NB4 (cell line): Measurements from ENCODE around the gene NDUFB10.
A peak's percentile ranks its signal among the peaks of the same experiment; 100 is the strongest.

Source experiments
- DNase-seq: peaks from one replicate; pipeline ENCODE4 v3.0.0; 2010; ENCODE audit warnings: low read depth
- H3K4me3 ChIP-seq: one replicate; pipeline ENCODE4 v1.5.1; 2011; ENCODE audit warnings: mild to moderate bottlenecking, low read depth, low read length, moderate library complexity
- CTCF ChIP-seq: IDR thresholded peaks from one replicate; pipeline ENCODE4 v1.5.1; 2012; ENCODE audit warnings: low read depth, low read length
- MYC ChIP-seq: IDR thresholded peaks from 2 replicates; pipeline ENCODE4 v1.6.1; 2011; ENCODE audit warnings: low read depth, low read length
- POLR2A ChIP-seq: IDR thresholded peaks from 2 replicates; pipeline ENCODE4 v1.6.1; 2011; ENCODE audit warnings: mild to moderate bottlenecking; ENCODE audit not compliant: insufficient read length; ENCODE audit errors: extremely low read depth
- TF ChIP-seq, protein P1 (sequence below): IDR thresholded peaks from 2 replicates; pipeline ENCODE4 v1.6.1; 2011; ENCODE audit warnings: low read depth, low read length

NDUFB10 gene

DNA sequence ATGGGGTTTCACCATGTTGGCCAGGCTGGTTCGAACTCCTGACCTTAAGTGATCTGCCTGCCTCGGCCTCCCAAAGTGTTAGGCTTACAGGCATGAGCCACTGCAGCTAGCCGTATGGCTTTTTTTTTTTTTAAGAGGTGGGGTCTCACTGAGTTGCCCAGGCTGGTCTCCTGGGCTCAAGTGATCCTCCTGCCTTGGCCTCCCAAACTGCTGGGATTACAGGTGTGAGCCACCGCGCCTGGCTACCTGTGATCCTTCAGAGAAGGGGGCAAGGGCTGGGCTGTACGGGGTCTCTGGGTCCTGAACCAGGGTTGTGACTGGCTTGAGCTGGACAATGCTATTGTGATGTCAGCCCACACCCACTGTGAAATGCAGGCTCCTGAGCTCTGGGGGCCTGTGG lies 7.1 kb downstream of the NDUFB10 start, which contains the start of gene RNF151:
TSS of gene RNF151 (plus strand) at position 397 of the 400 bp plus-strand sequence. CDS start 26 bp downstream, outside the sequence.
- DNase-seq: no peak
- H3K4me3 ChIP-seq: peak within 1 kb of the TSS; percentile 97
- TF ChIP-seq POLR2A (no peak), MYC (no peak), CTCF (no peak)
- TF ChIP-seq, protein P1, sequence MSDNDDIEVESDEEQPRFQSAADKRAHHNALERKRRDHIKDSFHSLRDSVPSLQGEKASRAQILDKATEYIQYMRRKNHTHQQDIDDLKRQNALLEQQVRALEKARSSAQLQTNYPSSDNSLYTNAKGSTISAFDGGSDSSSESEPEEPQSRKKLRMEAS: no peak

GRCh38 chr16:1968146-1968953 lies 9.0 kb downstream of the NDUFB10 start:
- TF ChIP-seq POLR2A (no peak), MYC (no peak), CTCF (no peak)
- TF ChIP-seq, protein P1: no peak
- DNase-seq: no peak
- no peak overlapping the region for H3K4me3 ChIP-seq

DNA sequence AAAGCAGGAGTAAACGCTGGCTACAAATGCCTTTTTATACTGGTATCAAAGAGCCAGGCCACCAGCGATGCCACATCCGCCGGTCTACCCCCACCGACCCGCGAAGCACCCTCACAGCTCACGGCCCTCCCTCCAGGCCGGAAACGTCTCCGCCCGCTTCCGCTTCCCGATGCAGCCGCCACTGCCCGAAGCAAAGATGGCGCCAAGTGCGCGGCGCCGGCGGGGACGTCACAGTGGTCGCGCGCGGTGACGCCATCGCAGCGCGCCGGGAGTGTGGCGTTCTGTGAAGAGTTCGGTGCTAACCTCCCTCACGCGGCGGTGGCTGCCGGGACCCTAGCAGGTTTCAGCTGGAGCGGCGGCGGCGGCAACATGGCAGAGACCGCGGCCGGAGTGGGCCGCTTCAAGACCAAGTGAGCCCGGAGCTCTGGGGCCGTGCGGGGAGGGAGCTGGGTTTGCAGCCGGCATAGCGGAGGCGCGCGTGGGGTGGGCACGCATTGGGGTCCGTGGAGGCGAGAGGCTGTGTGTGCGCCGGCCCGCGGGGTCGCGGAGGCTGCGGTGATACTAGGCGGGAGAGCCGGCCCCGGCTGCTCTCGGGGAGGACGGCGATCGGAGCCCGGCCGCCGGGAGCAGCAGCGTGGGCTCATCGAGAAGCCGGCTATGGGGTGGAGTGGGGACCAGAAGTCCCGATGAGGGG lies 12.6 kb downstream of the NDUFB10 start, which contains the start of gene TBL3:
TSS of gene TBL3 (plus strand) at position 258 of the 694 bp plus-strand sequence. CDS start at position 370, 112 bp downstream.
- H3K4me3 ChIP-seq: peak within 1 kb of the TSS; percentile 79
- DNase-seq: peak; percentile 97
- TF ChIP-seq MYC (peak; percentile 84), POLR2A (peak; percentile 94), CTCF (no peak)
- TF ChIP-seq, protein P1: peak; percentile 67

GRCh38 chr16:1972490-1972877 lies 13.1 kb downstream of the NDUFB10 start:
- TF ChIP-seq CTCF (no peak), MYC (no peak), POLR2A (no peak)
- TF ChIP-seq, protein P1: no peak
- DNase-seq: peak; percentile 45
- H3K4me3 ChIP-seq: peak overlapping the region; percentile 79

- DNase-seq: no peak
- no peak overlapping the region for H3K4me3 ChIP-seq
- no peak for TF ChIP-seq CTCF
- TF ChIP-seq POLR2A: no peak
- no peak for TF ChIP-seq MYC
- TF ChIP-seq, protein P1: no peak
Measured at GRCh38 chr16:1973461-1974156, 14.3 kb downstream of the NDUFB10 start.
